Pons (tissue), 1 donor: ENCODE data around the gene C1orf159.

Experiments used
- DNase-seq: peaks from one replicate; pipeline ENCODE4 v3.0.0-alpha.2; 2016; ENCODE audit warnings: low spot score

The C1orf159 gene

DNA sequence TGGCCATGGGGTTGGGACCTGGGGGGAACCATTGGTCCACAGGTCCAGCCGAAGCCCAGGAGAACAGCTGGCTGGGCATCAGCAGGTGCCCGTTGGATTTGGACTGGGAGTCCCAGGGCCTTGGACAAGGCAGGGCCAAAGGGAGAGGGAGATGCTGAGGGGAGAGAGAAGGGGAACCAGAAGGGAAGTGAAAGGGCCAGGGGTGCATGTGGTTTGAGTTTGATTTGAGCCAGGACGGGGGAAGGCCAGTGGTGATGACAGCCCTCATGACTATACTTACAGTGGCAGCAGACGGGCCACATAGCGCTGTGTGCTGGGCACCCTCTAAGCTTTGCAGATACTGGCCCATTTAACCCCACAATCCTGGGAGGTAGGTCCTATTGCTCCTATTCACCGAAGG is 77.2 kb downstream of the C1orf159 start:
- no peak for DNase-seq

DNA sequence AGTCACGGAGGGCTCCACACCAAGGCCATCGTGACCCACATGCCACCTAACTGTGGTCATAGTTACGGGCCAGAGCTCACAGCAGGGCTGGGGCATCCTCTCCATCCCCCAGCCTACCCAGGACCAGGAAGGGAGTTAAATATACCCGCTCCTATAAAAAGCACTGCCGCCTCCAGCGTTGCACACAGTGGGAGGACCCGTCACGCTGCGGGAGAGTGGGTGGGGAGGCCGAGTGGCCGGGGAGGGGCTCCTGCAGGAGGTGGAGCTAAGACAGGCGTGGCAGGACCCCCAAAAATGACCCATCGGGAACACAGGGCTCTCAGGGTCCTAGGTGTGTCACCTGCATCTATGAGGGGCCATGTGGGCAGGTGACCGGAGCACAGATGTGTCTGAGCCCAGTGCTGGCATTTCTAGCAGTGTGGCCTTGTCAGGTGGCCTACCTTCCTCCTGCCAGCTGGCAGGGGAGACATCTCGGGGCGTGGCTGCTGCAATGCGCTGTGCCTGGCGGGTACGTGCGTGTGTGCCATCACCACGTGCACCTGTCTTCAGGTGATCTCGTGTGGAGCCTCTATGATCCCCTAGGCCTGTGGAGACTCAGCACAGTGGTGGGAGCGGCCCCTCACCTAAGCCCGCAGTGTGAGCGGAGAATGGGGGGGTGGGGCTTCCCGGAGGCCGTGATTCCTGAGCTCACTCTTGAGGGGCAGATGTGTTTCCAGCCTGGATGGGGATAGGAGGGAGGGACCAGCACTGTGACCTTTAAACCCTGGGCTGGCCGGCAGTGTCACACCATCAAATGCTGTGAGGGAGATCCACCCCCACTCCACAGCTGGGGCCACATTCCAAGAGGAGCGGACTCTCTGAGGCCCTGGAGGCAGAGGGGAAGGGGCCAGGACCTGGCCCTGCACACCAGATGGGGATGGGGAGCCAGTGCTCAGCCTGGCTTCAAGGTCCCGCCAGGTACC is 78.2 kb downstream of the C1orf159 start:
- DNase-seq = no peak

DNA sequence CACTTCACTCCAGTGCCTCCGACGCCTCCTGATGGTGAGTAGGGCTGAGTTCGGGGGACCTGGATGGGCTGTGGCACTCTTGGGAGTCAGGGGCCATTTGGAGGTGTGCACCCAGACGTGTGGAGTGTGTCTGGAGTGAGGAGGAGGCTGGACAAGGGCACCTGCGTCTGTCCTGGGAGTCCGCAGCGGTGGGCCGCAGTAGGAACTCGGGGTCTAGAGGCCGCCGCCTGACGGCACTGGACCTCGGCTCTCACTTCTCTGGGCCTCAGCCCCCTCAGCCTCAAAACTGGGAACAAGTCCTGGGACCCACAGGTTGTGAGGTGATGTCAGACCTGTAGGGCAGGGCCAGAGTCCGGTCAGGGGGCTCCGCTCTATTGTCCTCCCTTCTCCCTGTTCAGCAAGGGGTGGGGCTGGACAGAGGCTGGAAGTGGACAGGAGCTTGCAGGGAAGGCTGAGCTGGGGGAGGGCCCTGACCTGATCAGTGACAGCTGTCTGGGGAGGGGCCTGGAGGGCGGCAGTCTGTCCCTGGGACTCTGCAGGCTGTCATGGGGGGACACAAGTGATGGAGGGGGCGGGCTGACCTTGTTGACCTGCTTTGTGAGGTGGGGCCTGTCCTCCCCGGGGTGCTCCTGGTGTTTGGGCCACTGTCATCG is 80.5 kb downstream of the C1orf159 start:
- no peak for DNase-seq

DNA sequence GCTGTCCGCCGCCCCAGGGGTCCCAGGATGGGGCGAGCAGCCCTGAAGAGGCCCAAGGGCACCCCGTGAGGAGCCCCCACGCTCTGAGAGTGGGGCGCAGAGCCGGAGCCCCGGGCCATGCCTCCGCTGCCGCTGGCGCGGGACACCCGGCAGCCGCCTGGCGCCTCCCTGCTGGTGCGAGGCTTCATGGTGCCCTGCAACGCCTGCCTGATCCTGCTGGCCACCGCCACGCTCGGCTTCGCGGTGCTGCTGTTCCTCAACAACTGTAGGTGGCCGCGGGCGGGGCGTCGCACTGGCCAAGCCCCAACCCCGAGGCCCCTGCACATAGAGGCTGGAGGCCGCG is 81.5 kb downstream of the C1orf159 start:
- no peak for DNase-seq

DNA sequence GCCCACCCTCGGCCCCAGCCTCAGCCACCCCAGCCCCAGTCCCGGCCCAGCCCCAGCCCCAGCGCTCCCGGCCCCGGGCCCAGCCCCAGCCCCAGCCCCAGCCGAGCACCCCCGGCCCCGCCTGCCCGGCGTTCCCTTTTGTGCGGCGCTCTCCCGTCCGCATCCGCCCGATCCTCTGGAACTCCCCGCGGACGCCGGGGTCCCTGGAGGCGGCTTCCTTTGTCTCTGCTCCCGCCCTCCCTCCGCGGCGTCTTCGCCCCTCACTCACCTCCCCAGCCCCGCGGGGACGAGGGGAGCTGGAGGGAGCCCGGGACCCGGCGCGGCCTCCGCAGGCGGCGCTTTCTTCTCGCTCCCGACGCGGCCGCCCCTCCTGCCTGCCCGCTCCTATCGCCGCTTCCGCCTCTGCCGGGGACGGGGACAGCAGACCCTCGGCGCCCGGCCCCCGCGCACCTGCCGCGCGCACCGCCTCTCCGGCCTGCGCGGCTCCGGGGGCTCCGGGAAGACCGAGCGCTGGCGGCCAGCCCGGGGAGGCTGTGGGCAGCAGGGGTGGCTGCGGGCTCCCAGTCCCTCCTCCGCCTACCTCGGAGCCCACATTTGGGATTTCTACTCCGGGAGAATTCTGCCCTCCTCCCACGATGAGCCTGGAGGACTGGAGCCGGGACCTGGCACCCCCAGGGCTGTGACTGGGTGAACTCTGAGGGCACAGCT is 82.0 kb downstream of the C1orf159 start:
- DNase-seq = no peak

DNA sequence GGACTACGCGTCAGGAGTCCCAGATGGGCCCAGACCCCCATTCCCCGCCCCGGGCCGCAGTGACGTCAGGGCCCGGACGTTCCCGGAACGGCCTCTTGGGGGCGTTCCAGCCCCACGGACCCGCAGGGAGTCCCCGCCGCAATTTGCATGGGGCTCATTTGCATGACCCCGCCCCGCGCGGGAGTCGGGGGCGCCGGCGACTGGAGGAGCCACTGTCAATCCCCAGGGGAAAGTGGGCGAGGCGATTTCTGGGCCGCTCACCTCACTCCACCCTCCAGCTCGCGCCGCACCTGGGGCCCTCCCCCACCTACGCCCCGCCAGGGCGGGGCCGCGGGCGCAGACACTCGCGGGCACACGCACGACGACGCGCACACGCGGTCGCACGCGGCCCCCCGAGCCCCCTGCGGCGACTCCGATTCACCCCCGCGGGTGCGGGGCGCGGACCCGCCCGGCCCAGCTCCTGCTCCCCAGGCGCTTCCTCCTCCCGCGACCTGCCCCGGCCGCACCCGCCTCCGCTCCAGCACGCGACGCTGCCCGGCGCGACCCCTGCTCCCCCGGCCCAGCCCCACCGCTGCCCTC is 82.8 kb downstream of the C1orf159 start:
- DNase-seq = peak; percentile 70

DNA sequence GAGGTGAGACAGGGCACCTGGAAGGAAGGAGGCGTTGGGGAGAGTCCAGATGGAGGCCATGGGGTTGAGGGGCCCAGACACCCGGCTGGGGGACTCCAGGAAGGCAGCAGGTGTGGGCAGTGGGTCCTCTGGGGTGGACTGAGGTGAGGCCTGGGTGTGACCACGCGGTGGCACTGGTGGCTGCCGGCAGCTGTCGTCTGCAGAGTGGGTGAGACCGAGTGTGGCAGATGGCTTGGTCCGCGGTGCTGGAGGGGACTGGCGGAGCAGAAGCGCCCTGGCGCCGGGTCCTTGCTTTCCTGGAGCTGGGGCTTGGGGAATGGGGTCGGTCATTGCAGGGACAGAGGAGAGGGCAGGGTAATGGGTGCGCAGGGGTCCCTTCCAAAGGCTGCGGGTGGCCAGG is 83.5 kb downstream of the C1orf159 start:
- DNase-seq = no peak
